Measurements from ENCODE around the gene RBM44.

DNA sequence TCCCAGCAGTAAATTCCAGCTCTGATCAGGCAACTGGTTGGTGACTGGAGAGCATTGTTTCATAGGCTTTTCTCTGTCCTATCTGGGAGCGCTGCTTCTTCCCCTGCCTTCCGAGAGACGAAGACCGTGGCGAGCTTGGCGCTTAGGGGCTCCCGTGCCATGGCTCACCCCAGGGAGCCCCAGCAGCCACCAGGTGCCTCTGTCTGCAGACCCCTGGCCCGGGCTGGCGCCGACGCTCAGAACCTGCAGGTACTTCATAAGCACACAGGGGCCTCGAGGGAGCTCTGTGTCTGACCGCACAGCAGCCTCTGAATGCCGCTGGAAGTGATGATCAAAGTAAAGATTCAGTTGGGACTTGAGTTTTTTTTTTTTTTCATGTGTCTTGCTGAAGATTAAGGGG is 19.1 kb upstream of the RBM44 start:
- TF ChIP-seq, protein P1, sequence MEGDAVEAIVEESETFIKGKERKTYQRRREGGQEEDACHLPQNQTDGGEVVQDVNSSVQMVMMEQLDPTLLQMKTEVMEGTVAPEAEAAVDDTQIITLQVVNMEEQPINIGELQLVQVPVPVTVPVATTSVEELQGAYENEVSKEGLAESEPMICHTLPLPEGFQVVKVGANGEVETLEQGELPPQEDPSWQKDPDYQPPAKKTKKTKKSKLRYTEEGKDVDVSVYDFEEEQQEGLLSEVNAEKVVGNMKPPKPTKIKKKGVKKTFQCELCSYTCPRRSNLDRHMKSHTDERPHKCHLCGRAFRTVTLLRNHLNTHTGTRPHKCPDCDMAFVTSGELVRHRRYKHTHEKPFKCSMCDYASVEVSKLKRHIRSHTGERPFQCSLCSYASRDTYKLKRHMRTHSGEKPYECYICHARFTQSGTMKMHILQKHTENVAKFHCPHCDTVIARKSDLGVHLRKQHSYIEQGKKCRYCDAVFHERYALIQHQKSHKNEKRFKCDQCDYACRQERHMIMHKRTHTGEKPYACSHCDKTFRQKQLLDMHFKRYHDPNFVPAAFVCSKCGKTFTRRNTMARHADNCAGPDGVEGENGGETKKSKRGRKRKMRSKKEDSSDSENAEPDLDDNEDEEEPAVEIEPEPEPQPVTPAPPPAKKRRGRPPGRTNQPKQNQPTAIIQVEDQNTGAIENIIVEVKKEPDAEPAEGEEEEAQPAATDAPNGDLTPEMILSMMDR (IDR thresholded peaks at IDR 0.05; ENCODE audit: low read length): no peak
- TF ChIP-seq EZH2phosphoT487 (IDR thresholded peaks at IDR 0.05; ENCODE audit: low read length): no peak

Data from MM.1S (cell line).